22Rv1 (cell line): ENCODE measurements around the gene LRIT3.
"Not testable (repeated sequence)": the region's sequence is repeated elsewhere in the genome, so short reads cannot be mapped to it uniquely, and the experiment has no call there.

Experiments used
- H3K27ac ChIP-seq: fragments of 450-650 bp; 2 replicates; pipeline ENCODE4 v1.5.1; 2017
- ZFX ChIP-seq: fragments of 450-650 bp; IDR thresholded peaks from 2 replicates; pipeline ENCODE4 v1.6.1; 2017; ENCODE audit warnings: antibody characterized with exemption, borderline replicate concordance
- TF ChIP-seq, protein P1 (sequence below): fragments of 450-650 bp; IDR thresholded peaks from 2 replicates; pipeline ENCODE4 v1.5.1; 2017; ENCODE audit warnings: mild to moderate bottlenecking

Gene LRIT3

DNA sequence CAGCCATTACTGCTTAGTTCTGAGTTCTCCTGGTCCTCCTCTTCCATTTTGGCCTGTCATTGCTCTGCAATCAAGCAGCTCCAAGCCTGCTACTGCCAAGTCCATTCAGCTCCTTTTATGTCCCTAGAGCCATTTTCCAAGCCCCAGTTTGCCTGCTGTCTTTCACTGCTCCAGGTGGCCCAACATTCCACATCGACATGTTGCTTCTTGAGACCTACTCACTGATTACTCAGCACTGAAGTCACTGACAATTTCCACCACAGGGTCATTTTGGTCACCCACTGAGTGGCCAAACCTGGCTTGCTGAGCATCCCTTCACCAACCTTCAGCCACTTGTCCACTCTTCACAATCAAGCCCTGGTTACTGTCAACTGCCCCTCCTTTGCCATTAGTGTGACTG, 27.2 kb downstream of the LRIT3 start:
- no peak overlapping the region for H3K27ac ChIP-seq
- TF ChIP-seq ZFX, result no peak
- TF ChIP-seq, protein P1, sequence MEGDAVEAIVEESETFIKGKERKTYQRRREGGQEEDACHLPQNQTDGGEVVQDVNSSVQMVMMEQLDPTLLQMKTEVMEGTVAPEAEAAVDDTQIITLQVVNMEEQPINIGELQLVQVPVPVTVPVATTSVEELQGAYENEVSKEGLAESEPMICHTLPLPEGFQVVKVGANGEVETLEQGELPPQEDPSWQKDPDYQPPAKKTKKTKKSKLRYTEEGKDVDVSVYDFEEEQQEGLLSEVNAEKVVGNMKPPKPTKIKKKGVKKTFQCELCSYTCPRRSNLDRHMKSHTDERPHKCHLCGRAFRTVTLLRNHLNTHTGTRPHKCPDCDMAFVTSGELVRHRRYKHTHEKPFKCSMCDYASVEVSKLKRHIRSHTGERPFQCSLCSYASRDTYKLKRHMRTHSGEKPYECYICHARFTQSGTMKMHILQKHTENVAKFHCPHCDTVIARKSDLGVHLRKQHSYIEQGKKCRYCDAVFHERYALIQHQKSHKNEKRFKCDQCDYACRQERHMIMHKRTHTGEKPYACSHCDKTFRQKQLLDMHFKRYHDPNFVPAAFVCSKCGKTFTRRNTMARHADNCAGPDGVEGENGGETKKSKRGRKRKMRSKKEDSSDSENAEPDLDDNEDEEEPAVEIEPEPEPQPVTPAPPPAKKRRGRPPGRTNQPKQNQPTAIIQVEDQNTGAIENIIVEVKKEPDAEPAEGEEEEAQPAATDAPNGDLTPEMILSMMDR, result no peak

DNA sequence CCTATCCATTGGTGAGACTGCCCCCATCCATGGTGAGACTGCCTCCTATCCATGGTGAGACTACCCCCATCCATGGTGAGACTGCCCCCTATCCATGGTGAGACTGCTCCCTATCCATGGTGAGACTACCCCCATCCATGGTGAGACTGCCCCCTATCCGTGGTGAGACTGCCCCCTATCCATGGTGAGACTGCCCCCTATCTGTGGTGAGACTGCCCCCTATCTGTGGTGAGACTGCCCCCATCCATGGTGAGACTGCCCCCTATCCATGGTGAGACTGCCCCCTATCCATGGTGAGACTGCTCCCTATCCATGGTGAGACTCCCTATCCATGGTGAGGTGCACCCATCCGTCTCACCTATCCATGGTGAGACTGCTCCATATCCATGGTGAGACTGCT, 27.6 kb downstream of the LRIT3 start:
- not testable (repeated sequence) for H3K27ac ChIP-seq

DNA sequence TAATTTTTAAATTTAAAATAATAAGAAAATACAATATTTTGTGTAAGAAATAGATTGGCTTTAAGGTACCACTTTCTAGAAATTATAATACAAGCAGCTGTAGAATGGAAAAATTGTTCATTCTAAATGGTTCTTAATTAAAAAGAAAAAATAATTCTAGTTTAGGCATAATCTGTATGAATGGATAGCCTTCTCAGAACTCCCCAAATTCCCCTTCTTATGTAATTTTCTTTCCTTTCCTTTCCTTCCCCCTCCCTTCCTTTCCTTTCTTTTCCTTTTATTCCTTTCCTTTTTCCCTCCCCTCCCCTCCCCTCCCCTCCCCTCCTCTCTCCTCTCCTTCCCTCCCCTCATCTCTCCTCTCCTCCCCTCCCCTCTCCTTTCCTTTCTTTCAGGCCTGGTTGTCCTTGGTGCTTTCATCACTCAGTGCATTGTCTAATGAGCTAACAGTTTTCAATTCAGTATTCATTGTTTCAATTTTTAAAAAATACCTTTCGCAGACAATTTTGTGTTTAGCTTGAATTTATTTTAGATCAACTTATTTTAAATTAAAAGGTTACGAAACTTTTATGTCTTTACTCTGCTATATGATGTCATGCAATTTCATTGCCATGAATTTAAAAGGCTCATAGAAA, 28.8 kb downstream of the LRIT3 start:
- TF ChIP-seq, protein P1, result no peak
- TF ChIP-seq ZFX, result no peak
- H3K27ac ChIP-seq, result no peak overlapping the region

DNA sequence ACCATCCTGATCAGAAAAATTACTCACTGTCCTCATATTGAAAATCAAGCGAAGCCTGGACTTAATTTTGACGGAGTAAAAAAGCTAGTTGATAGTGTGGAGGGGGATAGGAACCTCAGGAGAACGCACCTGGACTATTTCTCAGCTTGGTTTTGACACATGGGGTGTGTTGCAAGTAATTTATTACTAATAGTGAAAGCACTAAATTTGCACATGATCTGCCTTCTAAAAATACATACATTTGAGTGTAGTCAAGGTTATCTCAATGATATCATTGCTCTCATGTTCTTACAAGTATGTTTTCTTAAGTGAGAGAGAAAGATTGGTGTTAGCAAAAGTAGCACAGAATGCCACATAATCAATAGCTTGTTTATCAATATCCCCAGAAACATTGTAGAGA, 29.5 kb downstream of the LRIT3 start:
- no peak for TF ChIP-seq ZFX
- TF ChIP-seq, protein P1, result no peak
- H3K27ac ChIP-seq, result no peak overlapping the region

DNA sequence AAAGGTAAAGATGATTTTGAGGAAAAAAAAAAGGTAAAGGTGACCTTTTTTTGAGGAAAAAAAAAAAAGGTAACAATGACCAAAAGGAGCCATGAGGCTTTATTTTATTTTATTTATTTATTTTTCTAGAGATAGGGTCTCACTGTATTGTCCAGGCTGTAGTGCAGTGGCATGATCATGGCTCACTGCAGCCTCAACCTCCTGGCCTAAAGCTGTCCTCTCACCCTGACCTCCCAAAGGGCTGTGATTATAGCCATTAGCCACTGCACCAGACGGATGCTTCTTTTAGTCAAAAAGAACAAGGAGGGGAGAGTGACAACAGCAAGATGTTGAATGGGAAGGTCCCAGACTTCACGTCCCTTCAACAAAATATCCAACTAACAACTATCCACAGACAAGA, 30.4 kb downstream of the LRIT3 start:
- TF ChIP-seq, protein P1, result no peak
- no peak for TF ChIP-seq ZFX
- H3K27ac ChIP-seq, result no peak overlapping the region

DNA sequence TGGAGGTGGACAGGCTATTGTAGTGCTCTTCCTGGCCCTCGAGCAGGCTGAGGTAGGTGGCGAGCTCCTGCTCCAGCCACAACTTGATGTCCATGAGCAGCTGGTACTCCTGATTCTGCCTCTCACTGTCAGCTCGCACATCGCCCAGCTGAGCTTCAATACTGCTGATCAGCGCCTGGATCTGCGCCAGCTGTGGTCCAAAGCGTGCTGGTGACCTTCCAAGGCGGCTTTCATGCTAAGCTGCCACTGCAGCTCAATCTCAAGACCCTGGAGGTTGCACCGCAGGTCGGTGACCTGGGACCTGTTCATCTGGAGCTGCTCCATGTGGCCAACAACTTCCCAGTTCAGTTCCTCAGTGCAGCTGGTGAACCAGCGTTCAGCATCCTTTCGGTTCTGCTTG, 31.2 kb downstream of the LRIT3 start:
- TF ChIP-seq, protein P1, result no peak
- TF ChIP-seq ZFX, result no peak
- H3K27ac ChIP-seq, result no peak overlapping the region

DNA sequence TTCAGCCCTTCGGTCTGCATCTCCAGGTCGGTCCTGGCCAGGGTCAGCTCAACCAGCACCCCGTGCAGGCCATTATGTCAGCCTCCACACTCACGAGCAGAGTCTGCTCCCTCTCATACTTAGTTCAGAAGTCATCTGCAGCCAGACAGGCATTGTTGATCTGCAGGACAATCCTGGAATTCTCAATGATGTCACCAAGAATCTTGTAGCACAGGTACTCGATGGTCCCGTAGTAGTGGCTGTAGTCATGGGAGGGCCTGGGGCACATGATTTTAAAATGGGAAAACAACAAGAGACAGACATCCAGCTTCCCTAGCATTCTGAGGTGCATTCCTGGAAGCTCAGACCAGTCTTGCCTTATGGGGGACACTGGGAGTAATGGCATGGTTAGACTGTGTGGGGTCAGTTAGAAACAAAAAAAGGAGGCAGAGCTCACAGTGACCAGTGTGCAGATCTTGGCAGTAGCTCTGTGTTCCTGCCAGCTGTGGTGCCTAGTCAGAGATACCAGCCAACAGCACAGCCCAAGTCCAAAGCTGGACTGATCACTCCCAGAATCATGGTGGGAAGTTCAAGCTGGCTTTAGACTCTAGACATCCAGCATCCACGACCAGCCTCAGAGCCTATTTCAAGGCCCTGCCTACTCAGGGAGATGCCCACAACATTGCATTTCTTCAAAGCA, 31.9 kb downstream of the LRIT3 start:
- no peak overlapping the region for H3K27ac ChIP-seq
- no peak for TF ChIP-seq ZFX
- TF ChIP-seq, protein P1, result no peak
